Stomach (tissue), 9 donors: ENCODE results near the gene CTNNA1. TPM values are rescaled to one million over a fixed set of nuclear protein-coding genes. Genes with fewer than 3 reads are reported as not detected.

Source experiments
- DNase-seq, 2 donors: peaks; one replicate each; pipeline versions ENCODE4 v3.0.0 to v3.0.0-alpha.2; 2013 to 2019
- H3K27ac ChIP-seq, 5 donors: fragments of 200-600 bp in 4 of 5; sonication (generic) in 4 of 5; one replicate each; pipeline ENCODE4 v1.5.1; 2013 to 2019; ENCODE audit warnings: mild to moderate bottlenecking in 1 of 5, moderate library complexity in 1 of 5
- H3K27me3 ChIP-seq, 3 donors: fragments of 200-600 bp; sonication (generic); one replicate each; pipeline ENCODE4 v1.5.1; 2017 to 2019; ENCODE audit warnings: mixed run types in 1 of 3
- H3K36me3 ChIP-seq, 4 donors: fragments of 200-600 bp; sonication (generic); 1 replicate in 3 of 4; 2 replicates in 1 of 4; pipeline ENCODE4 v1.5.1; 2016 to 2019
- H3K4me1 ChIP-seq, 4 donors: fragments of 200-600 bp; sonication (generic); one replicate each; pipeline ENCODE4 v1.5.1; 2016 to 2019
- H3K4me3 ChIP-seq, 4 donors: fragments of 200-600 bp; sonication (generic) in 3 of 4; one replicate each; pipeline ENCODE4 v1.5.1; 2016 to 2019; ENCODE audit warnings: mild to moderate bottlenecking in 1 of 4
- H3K9me3 ChIP-seq, 4 donors: fragments of 200-600 bp; sonication (generic); one replicate each; pipeline ENCODE4 v1.5.1; 2016 to 2019
- CTCF ChIP-seq, 7 experiments: fragments of 450-650 bp in 4 of 7; fragments of 200-600 bp in 3 of 7; sonication (generic) in 3 of 7; IDR thresholded peaks; one replicate each; pipeline ENCODE4 v1.5.1; 2016 to 2019; ENCODE audit warnings: antibody characterized with exemption in 7 of 7, control low read depth in 2 of 7, mild to moderate bottlenecking in 1 of 7
- EP300 ChIP-seq: sonication (generic); formaldehyde crosslinking; IDR thresholded peaks from one replicate; pipeline ENCODE4 v1.6.1; 2017; ENCODE audit warnings: antibody characterized with exemption
- POLR2A ChIP-seq, 4 donors: fragments of 450-650 bp; IDR thresholded peaks; one replicate each; pipeline ENCODE4 v1.6.1; 2016; ENCODE audit warnings: antibody characterized with exemption in 4 of 4, control low read depth in 2 of 4, mild to moderate bottlenecking in 1 of 4, moderate library complexity in 1 of 4
- POLR2AphosphoS5 ChIP-seq, 3 donors: sonication (generic); formaldehyde crosslinking; IDR thresholded peaks; one replicate each; pipeline ENCODE4 v1.6.1; 2016; ENCODE audit warnings: antibody characterized with exemption in 3 of 3
- WGBS, 5 donors: extraction: QIAGEN DNeasy Blood & Tissue Kit in 3 of 5; methylation state at CpG; one replicate each; pipeline versions ENCODE4 v1.1.5 to v1.1.7; 2013 to 2018; 5-methylcytosine and 5-hydroxymethylcytosine counted together
- intact Hi-C: fragments of 100-400 bp; cut with DNase I; formaldehyde crosslinking; loops from one replicate; pipeline ENCODE4 v1.15.1; 2023; ENCODE audit warnings: low total_unique reads
- polyA plus RNA-seq, 3 donors: library from polyadenylated mRNA; stranded (reverse); fragments of 200-250 nt; gene quantifications; one replicate each; pipeline ENCODE4 v1.2.3, GENCODE V29; 2013
- total RNA-seq, 5 donors: library from RNA; depleted of rRNA; stranded (reverse); fragments of >200 nt; gene quantifications; one replicate each; pipeline versions ENCODE4 v1.1.0 to v1.2.3, GENCODE V29; 2014 to 2016
- donor health status: healthy with polysubstance abuse.
- donor health status: Bipolar disorder and iron deficiency.
- donor health status: healthy.

The CTNNA1 gene
- total and polyA plus RNA-seq, 8 donors: 88.7 to 531 (median 214) TPM

- Histone ChIP-seq H3K9me3 (no peaks in the 10 kb centered on the region), H3K4me3 (no peak overlapping the region), H3K27me3 (no peaks in the 10 kb centered on the region), H3K36me3 (peaks cover 0 to 12% (median 6%) of the 10 kb centered on the region in 4 donors), H3K4me1 (peaks cover 17 to 49% (median 41%) of the 10 kb centered on the region in 4 donors), H3K27ac (no peak overlapping the region)
- 75 to 85% (median 81%) methylated on average over 9 of the region's 9 CpGs for WGBS, 5 donors
- peak in 1 of 2 donors; percentile 9 for DNase-seq
- no peak for TF ChIP-seq POLR2A (IDR thresholded peaks at IDR 0.05)
- intact Hi-C loops: no loop called here
Observed at GRCh38 chr5:138955671-138956295, 202.6 kb downstream of the CTNNA1 start.

GRCh38 chr5:138956801-138957200 is 203.6 kb downstream of the CTNNA1 start:
- DNase-seq: no peak
- 83 to 100% (median 100%) methylated on average over 1 of the region's 1 CpG for WGBS, 5 donors

GRCh38 chr5:138960145-138960692 is 207.0 kb downstream of the CTNNA1 start:
- WGBS, 5 donors: 71 to 80% (median 79%) methylated on average over 5 of the region's 5 CpGs
- H3K36me3 ChIP-seq: no peaks in the 10 kb centered on the region
- no peak for TF ChIP-seq POLR2A (IDR thresholded peaks at IDR 0.05)
- no peak for TF ChIP-seq POLR2AphosphoS5 (IDR thresholded peaks at IDR 0.05)
- TF ChIP-seq EP300: no peak
- TF ChIP-seq CTCF (IDR thresholded peaks at IDR 0.05): no peak
- intact Hi-C loops: no loop called here
- H3K4me1 ChIP-seq: peaks cover 0 to 29% (median 6%) of the 10 kb centered on the region in 4 donors
- no peaks in the 10 kb centered on the region for H3K27me3 ChIP-seq
- no peak overlapping the region for H3K27ac ChIP-seq
- no peaks in the 10 kb centered on the region for H3K9me3 ChIP-seq
- no peak for DNase-seq
- H3K4me3 ChIP-seq: no peak overlapping the region

More at GRCh38 chr5:138956801-138957200, 203.6 kb downstream of the CTNNA1 start:
- Histone ChIP-seq H3K9me3 (no peaks in the 10 kb centered on the region), H3K4me1 (peaks cover 17 to 45% (median 36%) of the 10 kb centered on the region in 4 donors), H3K36me3 (peaks cover 0 to 2% (median 0%) of the 10 kb centered on the region in 4 donors), H3K27me3 (no peaks in the 10 kb centered on the region), H3K27ac (no peak overlapping the region), H3K4me3 (no peak overlapping the region)
- TF ChIP-seq POLR2A (IDR thresholded peaks at IDR 0.05) (no peak), CTCF (IDR thresholded peaks at IDR 0.05) (no peak), POLR2AphosphoS5 (IDR thresholded peaks at IDR 0.05) (no peak), EP300 (no peak)
- intact Hi-C loops: no loop called here

GRCh38 chr5:138961221-138961620 is 208.0 kb downstream of the CTNNA1 start:
- Histone ChIP-seq H3K9me3 (no peaks in the 10 kb centered on the region), H3K4me3 (no peak overlapping the region), H3K36me3 (no peaks in the 10 kb centered on the region), H3K4me1 (peaks cover 0 to 22% (median 0%) of the 10 kb centered on the region in 4 donors), H3K27me3 (no peaks in the 10 kb centered on the region), H3K27ac (no peak overlapping the region)
- no peak for DNase-seq
- TF ChIP-seq POLR2A (IDR thresholded peaks at IDR 0.05) (no peak), POLR2AphosphoS5 (IDR thresholded peaks at IDR 0.05) (no peak), CTCF (IDR thresholded peaks at IDR 0.05) (no peak), EP300 (no peak)
- intact Hi-C loops: no loop called here
- WGBS, 5 donors: 88 to 100% (median 93%) methylated on average over 1 of the region's 1 CpG

GRCh38 chr5:138961729-138962128 is 208.5 kb downstream of the CTNNA1 start:
- peaks cover 0 to 22% (median 0%) of the 10 kb centered on the region in 4 donors for H3K4me1 ChIP-seq
- no peaks in the 10 kb centered on the region for H3K9me3 ChIP-seq
- no peak overlapping the region for H3K4me3 ChIP-seq
- no peaks in the 10 kb centered on the region for H3K36me3 ChIP-seq
- no peak overlapping the region for H3K27ac ChIP-seq
- no peak for DNase-seq
- no peaks in the 10 kb centered on the region for H3K27me3 ChIP-seq
- intact Hi-C loops: no loop called here
- WGBS, 5 donors: 82 to 97% (median 91%) methylated on average over 1 of the region's 1 CpG
- TF ChIP-seq POLR2A (IDR thresholded peaks at IDR 0.05) (no peak), POLR2AphosphoS5 (IDR thresholded peaks at IDR 0.05) (no peak), EP300 (no peak), CTCF (IDR thresholded peaks at IDR 0.05) (no peak)
